Coronary artery (tissue), 2 donors: ENCODE measurements around the gene CCDC33.
A peak's percentile ranks its signal among the peaks of the same experiment; 100 is the strongest.
"Not testable (repeated sequence)": the region's sequence is repeated elsewhere in the genome, so short reads cannot be mapped to it uniquely, and the experiment has no call there.

Experiments used
- DNase-seq: peaks from one replicate; pipeline ENCODE4 v3.0.0-alpha.2; 2017; ENCODE audit warnings: low spot score
- H3K27ac ChIP-seq, 2 donors: fragments of 200-600 bp; sonication (generic); one replicate each; pipeline ENCODE4 v1.5.1; 2016 to 2019
- H3K4me3 ChIP-seq: fragments of 200-600 bp; sonication (generic); 2 replicates; pipeline ENCODE4 v1.5.1; 2016; ENCODE audit warnings: mild to moderate bottlenecking, moderate library complexity
- TF ChIP-seq, protein P1 (sequence below): fragments of 200-600 bp; sonication (generic); IDR thresholded peaks from one replicate; pipeline ENCODE4 v1.5.1; 2019; ENCODE audit warnings: antibody characterized with exemption

The CCDC33 gene

GRCh38 chr15:74349241-74349778 lies 113.2 kb downstream of the CCDC33 start:
- TF ChIP-seq, protein P1, sequence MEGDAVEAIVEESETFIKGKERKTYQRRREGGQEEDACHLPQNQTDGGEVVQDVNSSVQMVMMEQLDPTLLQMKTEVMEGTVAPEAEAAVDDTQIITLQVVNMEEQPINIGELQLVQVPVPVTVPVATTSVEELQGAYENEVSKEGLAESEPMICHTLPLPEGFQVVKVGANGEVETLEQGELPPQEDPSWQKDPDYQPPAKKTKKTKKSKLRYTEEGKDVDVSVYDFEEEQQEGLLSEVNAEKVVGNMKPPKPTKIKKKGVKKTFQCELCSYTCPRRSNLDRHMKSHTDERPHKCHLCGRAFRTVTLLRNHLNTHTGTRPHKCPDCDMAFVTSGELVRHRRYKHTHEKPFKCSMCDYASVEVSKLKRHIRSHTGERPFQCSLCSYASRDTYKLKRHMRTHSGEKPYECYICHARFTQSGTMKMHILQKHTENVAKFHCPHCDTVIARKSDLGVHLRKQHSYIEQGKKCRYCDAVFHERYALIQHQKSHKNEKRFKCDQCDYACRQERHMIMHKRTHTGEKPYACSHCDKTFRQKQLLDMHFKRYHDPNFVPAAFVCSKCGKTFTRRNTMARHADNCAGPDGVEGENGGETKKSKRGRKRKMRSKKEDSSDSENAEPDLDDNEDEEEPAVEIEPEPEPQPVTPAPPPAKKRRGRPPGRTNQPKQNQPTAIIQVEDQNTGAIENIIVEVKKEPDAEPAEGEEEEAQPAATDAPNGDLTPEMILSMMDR, result no peak
- Histone ChIP-seq H3K4me3 (no peak overlapping the region), H3K27ac (no peak overlapping the region)
- DNase-seq, result peak; percentile 0

DNA sequence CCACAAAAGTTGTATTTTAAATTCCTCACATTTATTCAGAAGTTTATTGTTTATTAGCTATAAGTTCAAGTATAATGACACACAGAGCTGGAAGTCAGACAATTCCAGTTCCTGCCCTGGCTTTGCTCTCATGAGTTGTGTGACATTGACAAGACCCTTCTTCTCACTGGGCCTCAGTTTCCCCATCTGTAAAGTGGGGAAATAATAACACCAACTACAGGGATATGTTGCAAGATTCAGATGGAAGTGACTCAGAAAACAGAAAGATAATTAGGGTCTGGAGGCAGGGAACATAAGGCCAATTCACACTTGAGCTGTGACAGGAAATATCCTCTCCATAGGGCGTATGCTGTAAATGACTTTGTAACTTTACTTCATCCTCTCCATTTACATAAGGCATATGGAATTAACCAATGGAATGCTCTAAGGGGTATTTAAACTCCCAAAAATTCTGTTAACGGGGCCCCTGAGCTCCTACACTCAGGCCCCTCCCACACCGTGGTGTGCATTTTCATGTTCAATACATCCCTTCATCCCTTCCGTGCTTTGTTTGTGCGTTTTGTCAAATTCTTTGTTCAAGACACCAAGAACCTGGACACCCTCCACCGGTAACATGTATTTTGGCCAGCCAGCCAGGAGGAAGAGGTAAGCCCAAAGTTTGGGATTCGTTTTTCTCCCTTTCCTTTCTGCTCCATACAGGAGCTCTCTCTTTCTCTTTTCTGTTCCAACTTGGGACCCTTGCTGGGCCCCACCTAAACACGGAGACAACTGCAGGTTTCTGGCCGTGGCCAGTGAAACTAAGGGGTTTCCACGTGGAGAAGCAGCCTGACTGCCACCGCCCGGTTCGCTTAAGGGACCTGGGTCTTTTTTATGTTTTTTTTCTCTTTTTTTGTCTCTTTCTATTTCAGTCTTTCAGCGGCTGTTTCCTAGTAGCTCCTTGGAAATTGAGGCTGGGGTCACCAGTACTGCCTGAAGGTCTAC lies 114.5 kb downstream of the CCDC33 start:
- no peak overlapping the region for H3K27ac ChIP-seq
- TF ChIP-seq, protein P1, result no peak
- peak; percentile 29 for DNase-seq
- no peak overlapping the region for H3K4me3 ChIP-seq

GRCh38 chr15:74351670-74352069 lies 115.5 kb downstream of the CCDC33 start:
- DNase-seq, result no peak
- TF ChIP-seq, protein P1, result no peak
- no peak overlapping the region for H3K4me3 ChIP-seq
- no peak overlapping the region for H3K27ac ChIP-seq

DNA sequence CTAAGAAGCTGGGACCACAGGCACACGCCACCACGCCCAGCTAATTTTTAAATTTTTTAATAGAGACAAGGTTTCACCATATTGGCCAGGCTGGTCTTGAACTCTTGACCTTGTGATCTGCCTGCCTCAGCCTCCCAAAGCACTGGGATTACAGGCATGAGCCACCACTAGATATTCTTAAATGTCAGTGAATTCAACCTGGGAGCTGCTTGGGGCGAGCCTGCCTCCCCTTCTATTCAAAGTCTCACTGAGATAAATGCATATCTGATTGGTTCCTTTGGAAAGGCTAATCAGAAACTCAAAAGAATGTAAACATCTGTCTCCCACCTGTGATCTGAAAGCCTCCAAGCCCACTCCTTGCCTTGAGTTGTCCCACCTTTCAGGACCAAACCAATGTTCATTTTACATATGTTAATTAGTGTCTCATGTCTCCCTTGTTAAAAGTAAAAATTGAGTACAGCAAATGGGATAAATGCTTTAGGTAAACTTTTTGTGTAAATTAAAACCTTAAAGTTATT lies 116.3 kb downstream of the CCDC33 start:
- TF ChIP-seq, protein P1, result no peak
- no peak overlapping the region for H3K4me3 ChIP-seq
- peak; percentile 33 for DNase-seq

DNA sequence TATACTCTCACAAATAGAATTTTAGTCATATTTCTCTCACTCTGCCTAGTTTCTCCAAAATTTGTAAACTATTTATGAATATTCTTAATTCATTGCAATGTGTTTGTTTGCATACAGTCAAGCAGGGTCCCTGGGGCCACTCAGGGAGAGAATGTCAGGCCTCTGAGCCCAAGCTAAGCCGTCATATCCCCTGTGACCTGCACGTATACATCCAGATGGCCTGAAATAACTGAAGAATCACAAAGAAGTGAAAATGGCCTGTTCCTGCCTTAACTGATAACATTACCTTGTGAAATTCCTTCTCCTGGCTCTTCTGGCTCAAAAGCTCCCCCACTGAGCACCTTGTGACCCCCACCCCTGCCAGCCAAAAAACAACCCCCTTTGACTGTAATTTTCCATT lies 117.9 kb downstream of the CCDC33 start:
- H3K27ac ChIP-seq, H3K4me3 ChIP-seq: not testable (repeated sequence)
- peak; percentile 3 for DNase-seq

More for the DNA sequence above, 116.3 kb downstream of the CCDC33 start:
- no peak overlapping the region for H3K27ac ChIP-seq

DNA sequence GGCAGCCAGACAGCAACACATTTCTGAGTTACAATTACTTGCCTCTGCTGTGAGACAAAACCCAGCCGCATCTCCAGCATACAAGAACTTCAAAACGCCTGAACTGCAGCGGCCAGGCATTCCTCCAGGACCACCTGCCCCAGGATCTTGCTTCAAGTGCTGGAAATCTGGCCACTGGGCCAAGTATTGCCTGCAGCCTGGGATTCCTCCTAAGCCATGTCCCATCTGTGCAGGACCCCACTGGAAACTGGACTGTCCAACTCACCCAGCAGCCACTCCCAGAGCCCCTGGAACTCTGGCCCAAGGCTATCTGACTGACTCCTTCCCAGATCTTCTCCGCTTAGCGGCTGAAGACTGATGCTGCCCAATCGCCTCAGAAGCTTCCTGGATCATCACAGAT lies 119.9 kb downstream of the CCDC33 start:
- not testable (repeated sequence) for H3K4me3 ChIP-seq, H3K27ac ChIP-seq
- peak; percentile 52 for DNase-seq

- H3K4me3 ChIP-seq, H3K27ac ChIP-seq: not testable (repeated sequence)
- DNase-seq, result peak; percentile 11
These were observed 121.4 kb downstream of the CCDC33 start for GRCh38 chr15:74357514-74357913.

DNA sequence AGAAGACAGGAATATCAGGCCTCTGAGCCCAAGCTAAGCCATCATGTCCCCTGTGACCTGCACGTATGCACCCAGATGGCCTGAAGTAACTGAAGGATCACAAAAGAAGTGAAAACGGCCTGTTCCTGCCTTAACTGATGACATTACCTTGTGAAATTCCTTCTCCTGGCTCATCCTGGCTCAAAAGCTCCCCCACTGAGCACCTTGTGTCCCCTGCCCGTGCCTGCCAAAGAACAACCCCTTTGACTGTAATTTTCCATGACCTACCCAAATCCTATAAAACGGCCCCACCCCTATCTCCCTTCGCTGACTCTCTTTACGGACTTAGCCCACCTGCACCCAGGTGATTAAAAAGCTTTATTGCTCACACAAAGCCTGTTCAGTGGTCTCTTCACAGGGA lies 123.2 kb downstream of the CCDC33 start:
- DNase-seq, result peak; percentile 28
- H3K27ac ChIP-seq, H3K4me3 ChIP-seq: not testable (repeated sequence)

- not testable (repeated sequence) for DNase-seq, H3K27ac ChIP-seq, H3K4me3 ChIP-seq
These were observed 124.7 kb downstream of the CCDC33 start for GRCh38 chr15:74360855-74361254.
